D721Med (cell line): ENCODE data around the gene CFTR.

Experiments used
- DNase-seq: peaks from one replicate; pipeline ENCODE4 v3.0.0; 2011; ENCODE audit warnings: low spot score; ENCODE audit not compliant: insufficient read length
- FAIRE-seq: peaks from 2 replicates; lab custom pipeline; 2011; peaks lifted over from hg19 to GRCh38; lab: Jason Lieb, UNC
- TF ChIP-seq, protein P1 (sequence below): IDR thresholded peaks from 2 replicates; pipeline ENCODE4 v1.5.1; 2012; ENCODE audit warnings: mild to moderate bottlenecking, control low read depth; ENCODE audit not compliant: insufficient read depth; ENCODE audit errors: missing control alignments

Gene CFTR

DNA sequence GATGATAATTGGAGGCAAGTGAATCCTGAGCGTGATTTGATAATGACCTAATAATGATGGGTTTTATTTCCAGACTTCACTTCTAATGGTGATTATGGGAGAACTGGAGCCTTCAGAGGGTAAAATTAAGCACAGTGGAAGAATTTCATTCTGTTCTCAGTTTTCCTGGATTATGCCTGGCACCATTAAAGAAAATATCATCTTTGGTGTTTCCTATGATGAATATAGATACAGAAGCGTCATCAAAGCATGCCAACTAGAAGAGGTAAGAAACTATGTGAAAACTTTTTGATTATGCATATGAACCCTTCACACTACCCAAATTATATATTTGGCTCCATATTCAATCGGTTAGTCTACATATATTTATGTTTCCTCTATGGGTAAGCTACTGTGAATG lies 79.6 kb downstream of the CFTR start:
- TF ChIP-seq, protein P1, sequence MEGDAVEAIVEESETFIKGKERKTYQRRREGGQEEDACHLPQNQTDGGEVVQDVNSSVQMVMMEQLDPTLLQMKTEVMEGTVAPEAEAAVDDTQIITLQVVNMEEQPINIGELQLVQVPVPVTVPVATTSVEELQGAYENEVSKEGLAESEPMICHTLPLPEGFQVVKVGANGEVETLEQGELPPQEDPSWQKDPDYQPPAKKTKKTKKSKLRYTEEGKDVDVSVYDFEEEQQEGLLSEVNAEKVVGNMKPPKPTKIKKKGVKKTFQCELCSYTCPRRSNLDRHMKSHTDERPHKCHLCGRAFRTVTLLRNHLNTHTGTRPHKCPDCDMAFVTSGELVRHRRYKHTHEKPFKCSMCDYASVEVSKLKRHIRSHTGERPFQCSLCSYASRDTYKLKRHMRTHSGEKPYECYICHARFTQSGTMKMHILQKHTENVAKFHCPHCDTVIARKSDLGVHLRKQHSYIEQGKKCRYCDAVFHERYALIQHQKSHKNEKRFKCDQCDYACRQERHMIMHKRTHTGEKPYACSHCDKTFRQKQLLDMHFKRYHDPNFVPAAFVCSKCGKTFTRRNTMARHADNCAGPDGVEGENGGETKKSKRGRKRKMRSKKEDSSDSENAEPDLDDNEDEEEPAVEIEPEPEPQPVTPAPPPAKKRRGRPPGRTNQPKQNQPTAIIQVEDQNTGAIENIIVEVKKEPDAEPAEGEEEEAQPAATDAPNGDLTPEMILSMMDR, result no peak
- FAIRE-seq, result no peak
- no peak for DNase-seq

DNA sequence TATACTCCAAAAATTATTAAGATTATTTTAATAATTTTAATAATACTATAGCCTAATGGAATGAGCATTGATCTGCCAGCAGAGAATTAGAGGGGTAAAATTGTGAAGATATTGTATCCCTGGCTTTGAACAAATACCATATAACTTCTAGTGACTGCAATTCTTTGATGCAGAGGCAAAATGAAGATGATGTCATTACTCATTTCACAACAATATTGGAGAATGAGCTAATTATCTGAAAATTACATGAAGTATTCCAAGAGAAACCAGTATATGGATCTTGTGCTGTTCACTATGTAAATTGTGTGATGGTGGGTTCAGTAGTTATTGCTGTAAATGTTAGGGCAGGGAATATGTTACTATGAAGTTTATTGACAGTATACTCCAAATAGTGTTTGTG lies 80.2 kb downstream of the CFTR start:
- FAIRE-seq (no peak), DNase-seq (no peak)
- TF ChIP-seq, protein P1, result no peak

DNA sequence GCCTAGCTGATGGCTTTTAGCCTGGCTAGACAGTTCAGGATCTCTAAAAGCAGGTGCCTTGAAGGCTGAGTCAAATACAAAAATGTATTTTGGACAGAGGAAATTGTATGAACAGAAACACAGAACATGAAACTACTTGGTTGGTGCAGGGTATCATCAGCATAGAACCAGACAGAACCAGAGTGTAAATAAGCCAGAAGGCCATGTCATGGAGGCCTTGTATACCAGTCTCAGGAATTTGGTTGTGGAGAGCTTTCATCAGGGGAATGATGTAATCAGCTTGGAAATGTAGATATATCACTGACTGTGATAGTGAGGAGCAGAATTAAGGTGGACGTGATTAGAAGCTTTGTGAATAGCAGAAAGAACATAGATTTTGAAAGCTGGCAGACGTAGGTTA lies 82.9 kb downstream of the CFTR start:
- TF ChIP-seq, protein P1, result no peak
- no peak for FAIRE-seq
- DNase-seq, result no peak

DNA sequence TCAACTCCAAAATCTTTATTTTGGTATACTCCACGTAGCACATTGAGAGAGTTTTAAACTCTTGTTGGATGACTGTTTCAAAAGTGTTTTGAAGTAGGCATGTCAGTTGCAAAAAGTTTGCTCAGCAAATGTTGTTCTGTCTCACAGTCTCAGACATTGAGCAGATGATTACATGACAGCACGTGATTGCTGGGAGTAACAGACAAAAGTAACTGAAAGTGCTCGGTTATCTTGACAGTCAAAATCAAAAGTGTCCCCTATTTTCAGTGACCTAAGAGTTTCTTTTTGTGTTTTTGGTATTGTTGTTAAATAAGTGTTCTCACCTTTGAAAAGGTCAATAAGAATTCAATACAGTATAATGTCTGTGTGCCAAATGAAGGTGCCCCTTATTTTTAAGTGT lies 84.3 kb downstream of the CFTR start:
- TF ChIP-seq, protein P1, result no peak
- FAIRE-seq (no peak), DNase-seq (no peak)

DNA sequence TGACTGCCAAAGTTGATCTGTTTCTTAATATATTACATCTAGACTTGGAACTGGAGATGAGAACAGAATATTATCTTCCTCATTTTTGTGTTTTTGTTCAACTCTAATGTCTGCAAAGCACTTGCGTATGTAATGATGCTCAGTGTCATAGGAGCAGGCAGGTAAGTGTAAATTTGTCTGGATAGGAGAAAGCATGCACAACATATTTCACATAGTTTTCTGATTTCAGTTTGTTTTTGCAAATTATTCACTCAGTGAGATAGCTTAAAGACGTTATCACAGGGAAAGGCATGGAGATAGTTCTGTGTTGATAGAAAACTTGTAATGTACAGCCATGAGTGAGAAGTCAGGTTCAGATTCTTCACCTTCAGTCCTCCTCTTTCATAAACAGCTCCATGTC lies 84.8 kb downstream of the CFTR start:
- no peak for FAIRE-seq
- no peak for DNase-seq
- TF ChIP-seq, protein P1, result no peak

DNA sequence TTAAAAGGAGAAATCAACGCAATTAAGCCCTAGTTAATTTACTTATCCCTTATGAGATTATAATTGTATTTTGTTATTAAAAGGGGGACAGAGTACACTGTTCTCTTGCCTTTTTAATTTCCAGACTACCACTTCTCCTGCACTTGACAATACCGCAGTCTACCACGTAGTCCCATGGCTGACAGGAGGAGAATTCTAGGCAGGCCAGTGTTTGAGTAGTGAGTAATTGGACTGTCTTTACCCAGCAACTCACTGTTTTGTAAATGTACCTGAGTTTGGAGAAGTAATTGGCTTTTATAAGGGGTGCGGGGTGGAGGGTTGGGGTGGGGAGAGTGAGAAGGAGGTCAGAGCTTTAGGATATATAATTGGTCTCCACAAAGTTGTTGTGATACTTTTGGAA lies 85.4 kb downstream of the CFTR start:
- FAIRE-seq (no peak), DNase-seq (no peak)
- TF ChIP-seq, protein P1, result no peak

DNA sequence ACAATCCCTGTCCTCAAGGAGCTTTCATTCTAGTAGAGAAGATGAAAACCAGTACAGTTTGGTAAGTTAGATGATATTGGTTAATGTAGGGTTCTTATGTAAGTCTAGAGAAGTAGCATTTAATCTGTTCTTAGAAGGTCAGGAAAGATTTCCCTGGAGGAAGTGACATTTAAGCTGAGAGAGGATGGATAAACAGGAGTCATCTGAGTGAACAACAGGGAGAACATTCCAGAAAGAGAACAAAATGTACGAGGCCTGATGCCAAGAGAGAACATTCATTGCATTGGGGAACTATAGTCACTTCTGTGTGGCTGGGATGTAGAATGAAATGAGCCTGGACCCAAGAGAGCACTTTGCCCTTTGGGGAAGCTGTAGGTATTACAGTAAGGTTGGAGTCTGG lies 88.0 kb downstream of the CFTR start:
- TF ChIP-seq, protein P1, result no peak
- DNase-seq (no peak), FAIRE-seq (no peak)
